OCI-LY1 (cell line): ENCODE results near the gene SV2B.

ENCODE experiments used
- H2AFZ ChIP-seq: fragments of 200-600 bp; sonication (generic), shearing (Covaris generic); 2 replicates; pipeline ENCODE4 v1.6.0; 2014; ENCODE audit warnings: antibody characterized with exemption, mild to moderate bottlenecking, low read length
- H3F3A ChIP-seq: fragments of 200-600 bp; sonication (generic), shearing (Covaris generic); 2 replicates; pipeline ENCODE4 v1.6.0; 2014; ENCODE audit warnings: mild to moderate bottlenecking, antibody characterized with exemption, low read length, moderate library complexity; ENCODE audit not compliant: insufficient read depth
- H3K27ac ChIP-seq: fragments of 200-600 bp; sonication (generic); 2 replicates; pipeline ENCODE4 v1.5.1; 2014; ENCODE audit warnings: low read length, mixed run types, mild to moderate bottlenecking, low read depth; ENCODE audit not compliant: poor library complexity, severe bottlenecking
- H3K27me3 ChIP-seq: fragments of 200-600 bp; sonication (generic); 2 replicates; pipeline ENCODE4 v1.6.0; 2014; ENCODE audit warnings: antibody characterized with exemption, mild to moderate bottlenecking, low read length, moderate library complexity; ENCODE audit not compliant: insufficient read depth
- H3K36me3 ChIP-seq: fragments of 200-600 bp; sonication (generic); 2 replicates; pipeline ENCODE4 v1.6.1; 2014; ENCODE audit warnings: mild to moderate bottlenecking, antibody characterized with exemption, low read length, moderate library complexity, mixed read lengths; ENCODE audit not compliant: insufficient read depth
- H3K4me1 ChIP-seq: fragments of 200-600 bp; sonication (generic); 2 replicates; pipeline ENCODE4 v1.5.1; 2014; ENCODE audit warnings: mild to moderate bottlenecking, low read length, moderate library complexity; ENCODE audit not compliant: insufficient read depth, severe bottlenecking
- H3K4me2 ChIP-seq: fragments of 200-600 bp; sonication (generic), shearing (Covaris generic); 2 replicates; pipeline ENCODE4 v1.6.1; 2014; ENCODE audit warnings: low read length
- H3K4me3 ChIP-seq: fragments of 200-600 bp; sonication (generic); 2 replicates; pipeline ENCODE4 v1.5.1; 2014; ENCODE audit warnings: low read length, low read depth, mild to moderate bottlenecking, mixed read lengths; ENCODE audit not compliant: poor library complexity, severe bottlenecking
- H3K79me2 ChIP-seq: fragments of 200-600 bp; shearing (Covaris generic); 2 replicates; pipeline ENCODE4 v1.6.1; 2016; ENCODE audit warnings: mixed run types, low read length, mixed read lengths; ENCODE audit not compliant: insufficient read depth
- H3K9ac ChIP-seq: fragments of 200-600 bp; sonication (generic), shearing (Covaris generic); 2 replicates; pipeline ENCODE4 v1.6.1; 2014; ENCODE audit warnings: mild to moderate bottlenecking, low read length, mixed read lengths
- H3K9me2 ChIP-seq: fragments of 200-600 bp; sonication (generic), shearing (Covaris generic); 2 replicates; pipeline ENCODE4 v1.6.1; 2014; ENCODE audit warnings: low read depth, mild to moderate bottlenecking, low read length, mixed read lengths
- H3K9me3 ChIP-seq: fragments of 200-600 bp; shearing (Covaris generic); 2 replicates; pipeline ENCODE4 v1.6.1; 2014; ENCODE audit warnings: low read length, mixed read lengths
- H4K20me1 ChIP-seq: fragments of 200-600 bp; sonication (generic), shearing (Covaris generic); 2 replicates; pipeline ENCODE4 v1.6.0; 2016; ENCODE audit warnings: mild to moderate bottlenecking, low read length; ENCODE audit not compliant: insufficient read depth
- CTCF ChIP-seq: fragments of 200-600 bp; sonication (generic), shearing (Covaris generic); IDR thresholded peaks from 2 replicates; pipeline ENCODE4 v1.5.1; 2017; ENCODE audit warnings: mild to moderate bottlenecking, antibody characterized with exemption, low read length, moderate library complexity, mixed read lengths
- EZH2 ChIP-seq: fragments of 200-600 bp; sonication (generic), shearing (Covaris generic); IDR thresholded peaks from 2 replicates; pipeline ENCODE4 v1.8.0; 2017; ENCODE audit warnings: borderline replicate concordance, mixed run types, mild to moderate bottlenecking, antibody characterized with exemption, low read length, moderate library complexity, mixed read lengths

The SV2B gene

GRCh38 chr15:91127236-91127955 lies 27.3 kb downstream of the SV2B start:
- H4K20me1 ChIP-seq: no peaks in the 10 kb centered on the region
- H3K36me3 ChIP-seq: no peaks in the 10 kb centered on the region
- no peak overlapping the region for H3K9ac ChIP-seq
- no peaks in the 10 kb centered on the region; the same call in 1 of the 2 replicates for H3K27me3 ChIP-seq
- no peak overlapping the region for H3K4me3 ChIP-seq
- no peaks in the 10 kb centered on the region for H3F3A ChIP-seq
- TF ChIP-seq EZH2: no peak
- no peak for TF ChIP-seq CTCF
- H3K9me3 ChIP-seq: no peaks in the 10 kb centered on the region
- no peaks in the 10 kb centered on the region for H3K79me2 ChIP-seq
- H3K4me2 ChIP-seq: no peak overlapping the region
- no peaks in the 10 kb centered on the region for H3K9me2 ChIP-seq
- no peak overlapping the region for H3K27ac ChIP-seq
- H3K4me1 ChIP-seq: no peaks in the 10 kb centered on the region
- H2AFZ ChIP-seq: no peak overlapping the region

- TF ChIP-seq EZH2: no peak
- TF ChIP-seq CTCF: no peak
- no peaks in the 10 kb centered on the region; the same call in 1 of the 2 replicates for H3K27me3 ChIP-seq
Observed at GRCh38 chr15:91128016-91128415, 28.0 kb downstream of the SV2B start.

GRCh38 chr15:91129436-91129835 lies 29.4 kb downstream of the SV2B start:
- Histone ChIP-seq H3K27me3 (no peaks in the 10 kb centered on the region; the same call in 1 of the 2 replicates), H3K4me2 (no peak overlapping the region), H3K9me3 (no peaks in the 10 kb centered on the region), H3K4me3 (no peak overlapping the region), H2AFZ (no peak overlapping the region), H3K27ac (no peak overlapping the region), H3K79me2 (no peaks in the 10 kb centered on the region), H3K9ac (no peak overlapping the region), H3K36me3 (no peaks in the 10 kb centered on the region), H3F3A (no peaks in the 10 kb centered on the region), H3K4me1 (no peaks in the 10 kb centered on the region), H4K20me1 (no peaks in the 10 kb centered on the region), H3K9me2 (no peaks in the 10 kb centered on the region)
- TF ChIP-seq EZH2 (no peak), CTCF (no peak)

More at GRCh38 chr15:91128016-91128415, 28.0 kb downstream of the SV2B start:
- H3F3A ChIP-seq: no peaks in the 10 kb centered on the region
- H3K79me2 ChIP-seq: no peaks in the 10 kb centered on the region
- no peak overlapping the region for H3K27ac ChIP-seq
- H3K9me2 ChIP-seq: no peaks in the 10 kb centered on the region
- H3K4me3 ChIP-seq: no peak overlapping the region
- no peaks in the 10 kb centered on the region for H3K9me3 ChIP-seq
- H3K4me1 ChIP-seq: no peaks in the 10 kb centered on the region
- H3K9ac ChIP-seq: no peak overlapping the region
- no peak overlapping the region for H3K4me2 ChIP-seq
- H2AFZ ChIP-seq: no peak overlapping the region
- no peaks in the 10 kb centered on the region for H3K36me3 ChIP-seq
- no peaks in the 10 kb centered on the region for H4K20me1 ChIP-seq
